Stimulated activated CD4-positive, alpha-beta T cell treated with anti-CD3 and anti-CD28 coated beads, Interleukin-15, amount 100 ng/mL, for 1 hour (primary cell): ENCODE results near the gene POLR2J2.
"Not testable (repeated sequence)": the region's sequence is repeated elsewhere in the genome, so short reads cannot be mapped to it uniquely, and the experiment has no call there.

Source experiments
- DNase-seq, 2 donors: peaks; one replicate each; pipeline ENCODE4 v3.0.0-alpha.2; 2020; ENCODE audit warnings: low read depth in 1 of 2, low spot score in 1 of 2

Gene POLR2J2

DNA sequence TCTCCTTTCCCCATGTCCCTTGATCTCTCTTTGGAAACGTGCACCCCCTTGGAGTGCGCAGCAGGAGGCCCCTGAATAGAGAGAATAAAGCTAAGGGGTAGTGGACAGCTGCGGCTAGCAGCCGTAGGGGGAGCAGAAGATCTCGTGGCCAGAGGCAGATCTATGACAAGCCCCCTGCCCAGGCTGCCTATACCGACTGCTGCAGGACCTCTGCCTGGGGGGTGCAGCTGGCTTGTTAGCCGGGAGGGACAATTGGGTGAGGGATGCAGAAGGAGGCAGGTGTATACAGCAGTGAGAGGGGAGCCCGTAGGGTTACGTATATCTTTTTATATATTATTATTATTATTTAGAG, 469 bp upstream of the POLR2J2 start:
- not testable (repeated sequence) for DNase-seq

- DNase-seq = not testable (repeated sequence)
Measured at GRCh38 chr7:102667523-102667922, 3.9 kb downstream of the POLR2J2 start.

GRCh38 chr7:102666850-102667249, 4.6 kb downstream of the POLR2J2 start:
- DNase-seq = not testable (repeated sequence)

DNA sequence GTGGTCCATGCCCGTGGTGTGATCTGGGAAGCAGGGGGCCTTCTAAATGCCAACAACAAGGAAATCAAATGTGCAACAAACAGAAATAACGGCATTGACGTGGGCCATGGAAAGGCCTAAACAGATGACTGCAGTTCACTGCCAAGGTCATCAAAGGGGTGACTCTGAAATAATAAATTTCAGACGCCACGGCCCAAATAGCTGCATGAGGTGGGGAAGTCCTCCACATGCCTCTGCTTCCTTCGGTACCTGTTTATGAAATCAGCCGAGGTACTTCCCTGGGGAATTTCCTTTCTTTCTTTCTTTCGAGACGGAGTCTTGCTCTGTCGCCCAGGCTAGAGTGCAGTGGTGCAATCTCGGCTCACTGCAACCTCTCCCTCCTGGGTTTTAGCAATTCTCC, 6.7 kb downstream of the POLR2J2 start:
- not testable (repeated sequence) for DNase-seq

DNA sequence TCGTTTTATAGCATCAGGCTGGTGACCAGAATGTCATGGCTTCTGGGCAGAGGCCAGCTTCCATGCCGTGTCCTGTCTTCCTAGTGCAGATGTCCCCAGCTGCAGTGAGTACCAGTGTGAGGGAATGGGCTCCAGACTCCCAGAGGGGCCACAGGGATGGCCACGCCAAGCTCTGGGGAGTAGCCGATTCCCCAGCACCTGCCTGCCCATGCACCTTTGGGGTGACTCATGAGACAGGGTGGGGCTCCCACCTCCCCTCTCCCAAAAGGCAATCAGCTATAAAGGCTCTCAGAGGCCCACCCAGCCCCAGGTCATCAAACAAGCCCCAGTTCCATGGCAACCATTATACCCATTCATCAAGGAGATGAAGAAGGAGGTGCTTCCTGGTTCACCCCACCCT, 21.5 kb downstream of the POLR2J2 start, which contains the start of gene SPDYE2B:
Gene SPDYE2B (plus strand): TSS at position 396 of the 400 bp plus-strand sequence. CDS start 2,030 bp downstream, outside the sequence.
- DNase-seq = not testable (repeated sequence)

DNA sequence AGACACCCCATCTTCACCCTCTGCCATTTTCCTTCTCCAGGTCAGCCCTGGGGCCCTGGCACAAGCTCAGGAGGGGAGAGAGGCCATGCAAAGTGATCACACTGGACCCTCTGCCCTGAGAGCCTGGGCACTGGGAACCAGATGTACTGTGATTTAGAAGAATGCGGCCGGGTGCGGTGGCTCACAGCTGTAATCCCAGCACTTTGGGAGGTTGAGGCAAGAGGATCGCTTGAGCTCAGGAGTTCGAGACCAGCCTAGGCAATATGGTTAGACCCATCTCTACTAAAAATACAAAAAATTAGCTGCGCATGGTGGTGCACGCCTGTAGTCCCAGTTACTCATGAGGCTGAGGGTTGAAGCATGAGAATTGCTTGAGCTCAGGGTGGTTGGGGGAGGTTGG, 23.6 kb downstream of the POLR2J2 start:
- not testable (repeated sequence) for DNase-seq

DNA sequence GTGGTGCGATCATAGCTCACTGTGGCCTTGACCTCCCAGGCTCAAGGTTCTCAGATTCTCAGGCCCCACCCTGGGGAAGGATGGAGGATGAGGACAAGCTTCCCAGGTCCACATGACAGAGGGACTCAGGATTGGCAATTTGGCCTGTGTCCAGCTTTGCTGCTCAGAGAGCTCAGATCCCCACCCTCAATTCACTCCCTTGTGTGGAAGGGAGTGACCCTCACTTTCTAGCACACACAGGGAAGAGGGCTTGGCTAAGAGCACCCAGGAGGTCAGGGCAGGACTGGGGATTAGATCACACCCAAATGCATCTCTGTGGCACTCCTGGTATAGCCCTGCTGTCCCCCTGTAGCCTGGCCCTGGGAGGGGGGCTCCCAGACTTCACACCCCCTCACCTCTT, 28.1 kb downstream of the POLR2J2 start:
- not testable (repeated sequence) for DNase-seq

GRCh38 chr7:102642691-102643090, 28.8 kb downstream of the POLR2J2 start, which contains the start of gene UPK3BL1:
UPK3BL1 (minus strand) TSS chr7:102642791; CDS start chr7:102642741, 50 bp downstream.
- not testable (repeated sequence) for DNase-seq

DNA sequence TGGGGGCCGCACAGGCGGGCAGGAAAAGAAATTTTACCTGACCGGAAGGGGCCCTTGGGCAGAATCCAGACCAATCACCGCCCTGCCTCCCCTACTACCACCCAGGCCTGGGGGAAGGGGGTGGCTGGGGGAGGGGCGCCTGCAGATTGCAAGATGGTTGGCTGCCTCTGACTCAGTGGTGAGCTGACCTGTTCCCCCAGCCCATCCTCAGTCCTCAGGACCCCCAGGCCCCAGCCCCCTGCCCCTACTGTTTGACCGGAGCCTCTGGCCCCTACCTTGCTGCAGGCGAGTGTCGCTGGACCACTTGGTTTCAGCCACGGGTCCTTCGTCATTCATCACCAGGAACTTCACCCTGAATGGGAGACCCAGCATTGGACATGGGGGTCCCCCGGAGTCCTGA, 32.6 kb downstream of the POLR2J2 start:
- not testable (repeated sequence) for DNase-seq

DNA sequence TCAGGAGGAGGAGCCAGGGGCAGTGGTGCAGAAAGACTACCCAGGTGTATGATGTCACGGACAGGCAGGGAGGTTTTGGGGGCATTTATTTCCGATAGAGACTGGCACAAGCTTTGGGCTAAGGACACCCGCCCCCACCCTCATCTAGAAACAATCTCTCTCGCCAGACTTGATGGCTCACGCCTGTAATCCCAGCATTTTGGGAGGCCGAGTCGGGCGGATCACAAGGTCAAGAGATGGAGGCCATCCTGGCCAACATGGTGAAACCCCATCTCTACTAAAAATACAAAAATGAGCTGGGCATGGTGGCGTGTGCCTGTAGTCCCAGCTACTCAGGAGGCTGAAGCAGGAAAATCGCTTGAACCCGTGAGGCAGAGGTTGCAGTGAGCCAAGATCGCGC, 34.5 kb downstream of the POLR2J2 start:
- DNase-seq = not testable (repeated sequence)

DNA sequence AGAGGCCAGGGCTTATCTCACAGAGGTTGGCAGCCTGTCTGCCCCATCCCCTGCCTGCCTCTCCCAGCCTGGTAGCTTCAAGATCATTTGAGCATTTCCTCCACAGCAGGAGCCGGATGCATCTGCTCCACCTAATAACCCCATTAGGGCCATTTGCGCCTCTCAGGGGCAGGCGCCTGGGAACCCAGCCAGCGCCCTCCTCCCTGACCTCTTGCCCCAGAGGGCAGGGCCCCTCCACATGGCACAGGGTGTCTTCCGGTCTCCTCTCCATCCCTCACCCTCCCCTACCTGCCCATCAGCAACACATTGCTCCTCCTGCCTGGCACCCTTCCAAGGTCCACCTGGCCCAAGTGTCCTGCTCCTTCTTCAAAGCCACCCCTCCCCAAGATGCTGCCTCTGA, 36.1 kb downstream of the POLR2J2 start:
- DNase-seq = not testable (repeated sequence)

GRCh38 chr7:102634299-102634698, 37.2 kb downstream of the POLR2J2 start:
- not testable (repeated sequence) for DNase-seq

- not testable (repeated sequence) for DNase-seq
Measured at GRCh38 chr7:102630622-102631021, 40.8 kb downstream of the POLR2J2 start.

- DNase-seq = not testable (repeated sequence)
Measured at GRCh38 chr7:102627271-102627904, 44.1 kb downstream of the POLR2J2 start.

- not testable (repeated sequence) for DNase-seq
Measured at GRCh38 chr7:102618122-102618521, 53.3 kb downstream of the POLR2J2 start.

- DNase-seq = peak in 1 of 2 donors; percentile 21
Measured at GRCh38 chr7:102616507-102617125, 54.8 kb downstream of the POLR2J2 start, which contains the start of gene RASA4. RASA4 (minus strand) TSS chr7:102616756; CDS start chr7:102616689, 67 bp downstream.
